ENCODE measurements around the gene MATR3.

DNA sequence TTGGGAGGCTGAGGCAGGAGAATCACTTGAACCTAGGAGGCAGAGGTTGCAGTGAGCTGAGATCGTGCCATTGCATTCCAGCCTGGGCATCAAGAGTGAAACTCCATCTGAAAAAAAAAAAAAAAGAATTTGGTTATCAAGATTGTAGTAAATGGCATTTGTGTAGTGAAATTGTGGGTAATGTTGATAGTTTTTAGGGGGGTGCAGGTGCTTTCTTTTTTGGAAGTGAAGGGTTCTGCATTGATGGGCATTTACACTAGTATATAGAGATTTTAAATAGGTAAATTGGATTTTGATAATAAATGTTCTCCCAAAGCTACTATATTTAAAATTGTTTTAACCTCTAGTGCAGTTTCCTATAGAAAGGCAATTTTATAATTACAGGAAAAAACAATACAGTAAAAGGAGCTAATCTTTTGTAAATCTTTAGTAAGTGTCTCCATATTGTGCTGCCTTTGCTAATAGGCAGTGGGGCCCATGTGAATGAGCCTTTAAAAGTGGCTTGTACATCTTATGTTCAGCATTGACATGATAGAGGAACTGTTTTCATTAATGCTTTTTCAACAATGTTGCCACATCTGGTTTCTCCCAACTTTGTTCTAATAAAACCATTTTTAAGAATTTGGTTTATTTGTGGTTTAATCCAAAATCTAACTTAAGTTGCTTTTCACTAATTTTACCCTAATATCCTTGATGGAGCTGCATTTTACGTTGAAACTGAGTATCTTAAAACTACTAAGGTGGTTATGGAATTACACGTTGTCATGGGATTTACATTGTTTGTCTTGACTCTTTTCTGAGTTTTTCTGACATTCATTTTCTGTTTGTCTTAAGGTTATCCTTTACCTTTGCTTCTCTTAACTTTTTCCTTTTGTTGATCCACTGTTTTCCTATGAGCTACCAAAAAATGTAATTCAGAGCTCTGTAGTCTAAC lies 11.1 kb downstream of the MATR3 start:
- no peak for TF ChIP-seq POLR2A (IDR thresholded peaks at IDR 0.05)
- TF ChIP-seq, protein P1, sequence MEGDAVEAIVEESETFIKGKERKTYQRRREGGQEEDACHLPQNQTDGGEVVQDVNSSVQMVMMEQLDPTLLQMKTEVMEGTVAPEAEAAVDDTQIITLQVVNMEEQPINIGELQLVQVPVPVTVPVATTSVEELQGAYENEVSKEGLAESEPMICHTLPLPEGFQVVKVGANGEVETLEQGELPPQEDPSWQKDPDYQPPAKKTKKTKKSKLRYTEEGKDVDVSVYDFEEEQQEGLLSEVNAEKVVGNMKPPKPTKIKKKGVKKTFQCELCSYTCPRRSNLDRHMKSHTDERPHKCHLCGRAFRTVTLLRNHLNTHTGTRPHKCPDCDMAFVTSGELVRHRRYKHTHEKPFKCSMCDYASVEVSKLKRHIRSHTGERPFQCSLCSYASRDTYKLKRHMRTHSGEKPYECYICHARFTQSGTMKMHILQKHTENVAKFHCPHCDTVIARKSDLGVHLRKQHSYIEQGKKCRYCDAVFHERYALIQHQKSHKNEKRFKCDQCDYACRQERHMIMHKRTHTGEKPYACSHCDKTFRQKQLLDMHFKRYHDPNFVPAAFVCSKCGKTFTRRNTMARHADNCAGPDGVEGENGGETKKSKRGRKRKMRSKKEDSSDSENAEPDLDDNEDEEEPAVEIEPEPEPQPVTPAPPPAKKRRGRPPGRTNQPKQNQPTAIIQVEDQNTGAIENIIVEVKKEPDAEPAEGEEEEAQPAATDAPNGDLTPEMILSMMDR (IDR thresholded peaks at IDR 0.05): no peak
